Measurements from ENCODE around the gene GOLGB1.

- TF ChIP-seq CTCF (IDR thresholded peaks at IDR 0.05; ENCODE audit: insufficient read depth, low read depth, low read length) (no peak), EZH2 (IDR thresholded peaks at IDR 0.05; ENCODE audit: insufficient read depth, low read length) (no peak)
These were observed 41.8 kb downstream of the GOLGB1 start for GRCh38 chr3:121707531-121708273.

Measured in astrocyte (in vitro differentiated cells and primary cell).